IMR-90 (cell line): ENCODE data around the gene MARK2. TPM values are rescaled to one million over a fixed set of nuclear protein-coding genes. Genes with fewer than 3 reads are reported as not detected.

Experiments
- ATAC-seq: fragments of 200-7000 bp; cut with Tn5 transposase; 2 replicates; pipeline ENCODE4 v1.9.1; 2020; ENCODE audit warnings: low read depth, mild to moderate bottlenecking, moderate library complexity
- BruUV-seq: library from RNA; stranded (reverse); fragments of 400-500 nt; replicated peaks from 2 replicates; lab custom pipeline; 2021; lab: Mats Ljungman, UMichigan
- CTCF ChIA-PET: fragments of 300-600 bp; formaldehyde crosslinking; extraction: SDS; loops from one replicate; lab custom pipeline; 2021; ENCODE audit warnings: antibody characterized with exemption; lab: Yijun Ruan, JAX
- POLR2A ChIA-PET: fragments of 300-600 bp; sonication (Branson Sonifier 250); formaldehyde crosslinking; loops from one replicate; lab custom pipeline; 2022; ENCODE audit warnings: antibody characterized with exemption; ENCODE audit not compliant: unreplicated experiment; lab: Charles Lee
- DNase-seq: peaks from one replicate; pipeline ENCODE4 v3.0.0; 2013
- H2AFZ ChIP-seq: replicated peaks from 2 replicates; pipeline ENCODE3; 2013; ENCODE audit warnings: low read length, mild to moderate bottlenecking; ENCODE audit not compliant: poor library complexity
- H2AK5ac ChIP-seq: 2 replicates; pipeline ENCODE4 v1.6.1; 2013; ENCODE audit warnings: low read depth, low read length, inconsistent platforms
- H2AK9ac ChIP-seq: replicated peaks from 2 replicates; pipeline ENCODE3; 2013; ENCODE audit warnings: mild to moderate bottlenecking, low read depth, low read length, moderate library complexity; ENCODE audit not compliant: poor library complexity
- H2BK120ac ChIP-seq: 2 replicates; pipeline ENCODE4 v1.6.1; 2013; ENCODE audit warnings: low read depth, low read length, inconsistent platforms
- H2BK15ac ChIP-seq: 3 replicates; pipeline ENCODE4 v1.6.1; 2013; ENCODE audit warnings: low read depth, low read length, inconsistent platforms
- H2BK20ac ChIP-seq: 2 replicates; pipeline ENCODE4 v1.6.1; 2013; ENCODE audit warnings: low read depth, mild to moderate bottlenecking, inconsistent platforms, low read length, moderate library complexity
- H2BK5ac ChIP-seq: 2 replicates; pipeline ENCODE4 v1.6.1; 2013; ENCODE audit warnings: mild to moderate bottlenecking, low read depth, low read length, inconsistent platforms; ENCODE audit not compliant: poor library complexity, severe bottlenecking
- H3K14ac ChIP-seq: replicated peaks from 2 replicates; pipeline ENCODE4 v1.6.1; 2013; ENCODE audit warnings: low read depth, low read length, inconsistent platforms
- H3K18ac ChIP-seq: 2 replicates; pipeline ENCODE4 v1.6.1; 2013; ENCODE audit warnings: low read depth, low read length, control low read depth
- H3K23ac ChIP-seq: 2 replicates; pipeline ENCODE4 v1.6.1; 2013; ENCODE audit warnings: low read depth, low read length, inconsistent platforms
- H3K27ac ChIP-seq: 2 replicates; pipeline ENCODE4 v1.5.1; 2013; ENCODE audit warnings: mild to moderate bottlenecking, control low read depth, low read length; ENCODE audit not compliant: insufficient read depth
- H3K27me3 ChIP-seq: 2 replicates; pipeline ENCODE4 v1.6.1; 2013; ENCODE audit warnings: low read length; ENCODE audit not compliant: control insufficient read depth, insufficient read depth
- H3K36me3 ChIP-seq: 2 replicates; pipeline ENCODE4 v1.6.1; 2013; ENCODE audit warnings: low read length, mixed read lengths; ENCODE audit not compliant: control insufficient read depth, insufficient read depth
- H3K4ac ChIP-seq: 2 replicates; pipeline ENCODE4 v1.6.1; 2013; ENCODE audit warnings: low read depth, low read length, inconsistent platforms
- H3K4me1 ChIP-seq: 2 replicates; pipeline ENCODE4 v1.6.1; 2013; ENCODE audit warnings: low read length, mixed read lengths; ENCODE audit not compliant: control insufficient read depth, insufficient read depth
- H3K4me2 ChIP-seq: 2 replicates; pipeline ENCODE4 v1.6.1; 2013; ENCODE audit warnings: low read depth, mild to moderate bottlenecking, control low read depth, low read length, moderate library complexity
- H3K4me3 ChIP-seq: 2 replicates; pipeline ENCODE4 v1.5.1; 2013; ENCODE audit warnings: low read depth, mild to moderate bottlenecking, control low read depth, low read length, moderate library complexity; ENCODE audit not compliant: insufficient read depth
- H3K56ac ChIP-seq: 2 replicates; pipeline ENCODE4 v1.6.1; 2013; ENCODE audit warnings: low read length, inconsistent platforms; ENCODE audit not compliant: insufficient read depth; ENCODE audit errors: extremely low read depth
- H3K79me1 ChIP-seq, 2 experiments: 2 replicates each; pipeline ENCODE4 v1.6.1; 2013; ENCODE audit warnings: low read length in 2 of 2, inconsistent platforms in 1 of 2, low read depth in 1 of 2
- H3K9ac ChIP-seq: 2 replicates; pipeline ENCODE4 v1.6.1; 2013; ENCODE audit warnings: low read depth, low read length, control low read depth
- H3K9me1 ChIP-seq: 2 replicates; pipeline ENCODE4 v1.6.1; 2013; ENCODE audit warnings: low read length, inconsistent platforms; ENCODE audit not compliant: insufficient read depth
- H3K9me3 ChIP-seq: 2 replicates; pipeline ENCODE4 v1.6.1; 2013; ENCODE audit warnings: low read length; ENCODE audit not compliant: control insufficient read depth, insufficient read depth
- H4K20me1 ChIP-seq: 2 replicates; pipeline ENCODE4 v1.6.1; 2013; ENCODE audit warnings: low read length, inconsistent platforms; ENCODE audit not compliant: insufficient read depth
- H4K5ac ChIP-seq: 2 replicates; pipeline ENCODE4 v1.6.1; 2013; ENCODE audit warnings: mild to moderate bottlenecking, low read depth, low read length, control low read depth
- H4K8ac ChIP-seq, 2 experiments: 2 replicates each; pipeline ENCODE4 v1.6.1; 2013; ENCODE audit warnings: low read depth in 2 of 2, low read length in 2 of 2, control low read depth in 1 of 2, inconsistent platforms in 1 of 2
- H4K91ac ChIP-seq: 2 replicates; pipeline ENCODE4 v1.6.1; 2013; ENCODE audit warnings: low read depth, low read length, inconsistent platforms; ENCODE audit not compliant: insufficient read depth
- CEBPB ChIP-seq: IDR thresholded peaks from 2 replicates; pipeline ENCODE4 v1.6.1; 2012; ENCODE audit warnings: low read depth, low read length, improper control_type of control experiment
- CHD1 ChIP-seq: IDR thresholded peaks from 2 replicates; pipeline ENCODE4 v1.6.1; 2012; ENCODE audit warnings: low read depth, low read length, improper control_type of control experiment
- FOS ChIP-seq: fragments of 150-350 bp; IDR thresholded peaks from 2 replicates; pipeline ENCODE4 v1.6.1; 2016; ENCODE audit warnings: low read depth, low read length
- MAFK ChIP-seq: IDR thresholded peaks from 2 replicates; pipeline ENCODE4 v1.6.1; 2012; ENCODE audit warnings: low read depth, low read length, improper control_type of control experiment
- MAZ ChIP-seq: IDR thresholded peaks from 2 replicates; pipeline ENCODE4 v1.6.1; 2012; ENCODE audit warnings: low read depth, mild to moderate bottlenecking, low read length, improper control_type of control experiment, moderate library complexity, borderline replicate concordance
- MXI1 ChIP-seq: IDR thresholded peaks from 2 replicates; pipeline ENCODE4 v1.6.1; 2012; ENCODE audit warnings: low read depth, mild to moderate bottlenecking, low read length, moderate library complexity, borderline replicate concordance
- NFE2L2 ChIP-seq: fragments of 150-350 bp; IDR thresholded peaks from 2 replicates; pipeline ENCODE4 v1.6.1; 2016; ENCODE audit warnings: low read depth, mild to moderate bottlenecking, low read length
- POLR2A ChIP-seq: IDR thresholded peaks from 2 replicates; pipeline ENCODE4 v1.6.1; 2012; ENCODE audit warnings: mild to moderate bottlenecking, low read depth, low read length
- RAD21 ChIP-seq: IDR thresholded peaks from 2 replicates; pipeline ENCODE4 v1.6.1; 2012; ENCODE audit warnings: low read length, improper control_type of control experiment
- RCOR1 ChIP-seq: IDR thresholded peaks from 2 replicates; pipeline ENCODE4 v1.6.1; 2012; ENCODE audit warnings: mild to moderate bottlenecking, low read length, improper control_type of control experiment; ENCODE audit not compliant: insufficient replicate concordance
- RFX5 ChIP-seq: IDR thresholded peaks from 2 replicates; pipeline ENCODE4 v1.8.0; 2012; ENCODE audit warnings: low read depth, mild to moderate bottlenecking, low read length, moderate library complexity
- SMC3 ChIP-seq: fragments of 150-350 bp; IDR thresholded peaks from 2 replicates; pipeline ENCODE4 v1.6.1; 2016; ENCODE audit warnings: low read depth, mild to moderate bottlenecking, antibody characterized with exemption, low read length, moderate library complexity
- WGBS, 2 experiments: methylation state at CpG; one replicate each; pipeline versions ENCODE4 v1.1.5 to v1.1.7; 2013; ENCODE audit warnings: missing lambda C conversion rate in 2 of 2; ENCODE audit not compliant: insufficient read length in 1 of 2; ENCODE audit errors: extremely low coverage in 2 of 2; 5-methylcytosine and 5-hydroxymethylcytosine counted together
- dilution Hi-C: fragments of 300-500 bp; cut with HindIII; formaldehyde crosslinking; loops from one replicate; pipeline ENCODE4 v1.14.3; 2018; ENCODE audit warnings: low sequenced_read_pairs; ENCODE audit not compliant: unreplicated experiment
- in situ Hi-C: fragments of 300-500 bp; cut with MboI; formaldehyde crosslinking; loops from 3 replicates; pipeline ENCODE4 v1.14.3; 2019; ENCODE audit warnings: low sequenced_read_pairs, inconsistent platforms, mixed read lengths
- intact Hi-C: fragments of 100-400 bp; cut with micrococcal nuclease; formaldehyde crosslinking; loops from 2 replicates; pipeline ENCODE4 v1.10.0; 2022
- polyA plus RNA-seq, 3 experiments: library from polyadenylated mRNA; depleted of rRNA; stranded (reverse); fragments of >200 nt; gene quantifications; 2 replicates each; pipeline ENCODE4 v1.2.3, GENCODE V29; 2012; ENCODE audit warnings: low replicate concordance in 1 of 3
- total RNA-seq: library from RNA; depleted of rRNA; stranded (reverse); fragments of >200 nt; gene quantifications from 2 replicates; pipeline ENCODE4 v1.2.3, GENCODE V29; 2012
- TF ChIP-seq, protein P1 (sequence below): conservative IDR thresholded peaks from 2 replicates; pipeline ENCODE4 v1.5.1; 2012; ENCODE audit warnings: mild to moderate bottlenecking, low read depth, low read length, improper control_type of control experiment
- TF ChIP-seq, protein P2 (sequence below): fragments of 150-350 bp; IDR thresholded peaks from 2 replicates; pipeline ENCODE4 v1.6.1; 2016; ENCODE audit warnings: low read depth, mild to moderate bottlenecking, low read length, moderate library complexity, borderline replicate concordance
- TF ChIP-seq, protein P3 (sequence below): fragments of 150-350 bp; IDR thresholded peaks from 2 replicates; pipeline ENCODE4 v1.6.1; 2017; ENCODE audit warnings: mild to moderate bottlenecking, antibody characterized with exemption, low read length, low read depth

Gene MARK2
- total and polyA plus RNA-seq, 2 of the 4 experiments (the other 2 are of a cell fraction), result 6.6 to 17.3 TPM

DNA sequence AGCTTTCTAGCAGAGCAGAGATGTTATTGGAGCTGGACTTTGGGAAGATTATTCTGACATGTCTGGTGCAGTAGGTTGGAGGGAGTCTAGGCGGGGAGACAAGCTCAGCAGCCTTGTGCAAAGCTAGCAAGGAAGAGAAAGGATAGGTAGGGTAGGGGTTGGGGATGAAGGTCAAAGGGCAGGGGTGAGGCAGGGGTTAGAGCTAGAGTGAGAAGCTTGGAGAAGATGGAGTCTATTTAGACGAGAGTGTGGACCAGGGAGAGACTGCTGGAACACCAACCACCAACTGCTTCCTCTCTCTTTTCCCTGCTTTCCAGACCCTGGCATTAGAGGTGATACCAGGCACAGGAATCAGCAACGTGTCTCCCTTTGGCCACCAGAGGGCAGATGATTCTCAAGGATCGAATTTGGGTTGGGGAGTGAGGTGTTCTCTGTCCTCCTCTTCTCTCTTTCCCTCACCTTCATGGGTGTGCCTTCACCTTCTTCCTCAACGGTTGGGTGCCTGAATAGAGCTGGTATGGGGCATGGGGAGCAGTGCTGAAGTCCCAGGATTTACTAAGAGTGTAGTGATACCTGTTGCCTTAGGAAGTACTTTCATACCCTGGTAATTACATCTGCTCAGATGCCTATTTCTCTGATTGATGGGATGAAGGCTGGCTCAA is 1.8 kb upstream of the MARK2 start:
- no TSS peak for BruUV-seq
- ChIA-PET POLR2A (no interaction called here), CTCF (interaction anchor here (0.6 to 3.7 kb wide), 6 partner anchors 9 to 122 kb away, joined by 3 to 21 read pairs (median 4); no protein-coding TSS in a partner anchor)
- Histone ChIP-seq H2BK5ac (no peak overlapping the region), H4K8ac (no peak overlapping the region), H2BK20ac (no peak overlapping the region), H3K4me3 (no peak overlapping the region), H3K9ac (no peak overlapping the region), H3K9me1 (peaks cover 14% of the 10 kb centered on the region), H3K27ac (no peak overlapping the region), H3K79me1 (peaks cover 0 to 29% of the 10 kb centered on the region in 2 experiments; a peak in 3 of 4 replicates), H3K4me2 (no peak overlapping the region), H2AK9ac (peak overlapping the region; percentile 80), H3K14ac (no peak overlapping the region), H3K56ac (no peak overlapping the region), H2BK15ac (no peak overlapping the region; the same call in 2 of the 3 replicates), H4K91ac (no peak overlapping the region), H3K9me3 (no peaks in the 10 kb centered on the region), H3K18ac (no peak overlapping the region), H3K27me3 (no peaks in the 10 kb centered on the region), H2AFZ (peak overlapping the region; percentile 77), H4K20me1 (peaks cover 28% of the 10 kb centered on the region), H2BK120ac (no peak overlapping the region), H4K5ac (no peak overlapping the region), H3K23ac (no peak overlapping the region), H3K36me3 (no peaks in the 10 kb centered on the region), H3K4me1 (peaks cover 11% of the 10 kb centered on the region), H2AK5ac (peak overlapping the region; percentile 72; the same call in 1 of the 2 replicates), H3K4ac (no peak overlapping the region)
- ATAC-seq (no peak), DNase-seq (peak; percentile 69)
- WGBS, 2 experiments, result no CpG with 5 or more reads among the region's 5 CpGs
- dilution Hi-C loops, result no loop called here
- intact Hi-C loops, result loop anchor here (1.0 kb wide), 3 partner anchors 69 to 311 kb away; no protein-coding TSS in a partner anchor
- in situ Hi-C loops, result loop anchor here (5.0 kb wide), 2 partner anchors 110 to 310 kb away; no protein-coding TSS in a partner anchor
- TF ChIP-seq RCOR1, result no peak
- TF ChIP-seq CEBPB, result no peak
- TF ChIP-seq, protein P1, sequence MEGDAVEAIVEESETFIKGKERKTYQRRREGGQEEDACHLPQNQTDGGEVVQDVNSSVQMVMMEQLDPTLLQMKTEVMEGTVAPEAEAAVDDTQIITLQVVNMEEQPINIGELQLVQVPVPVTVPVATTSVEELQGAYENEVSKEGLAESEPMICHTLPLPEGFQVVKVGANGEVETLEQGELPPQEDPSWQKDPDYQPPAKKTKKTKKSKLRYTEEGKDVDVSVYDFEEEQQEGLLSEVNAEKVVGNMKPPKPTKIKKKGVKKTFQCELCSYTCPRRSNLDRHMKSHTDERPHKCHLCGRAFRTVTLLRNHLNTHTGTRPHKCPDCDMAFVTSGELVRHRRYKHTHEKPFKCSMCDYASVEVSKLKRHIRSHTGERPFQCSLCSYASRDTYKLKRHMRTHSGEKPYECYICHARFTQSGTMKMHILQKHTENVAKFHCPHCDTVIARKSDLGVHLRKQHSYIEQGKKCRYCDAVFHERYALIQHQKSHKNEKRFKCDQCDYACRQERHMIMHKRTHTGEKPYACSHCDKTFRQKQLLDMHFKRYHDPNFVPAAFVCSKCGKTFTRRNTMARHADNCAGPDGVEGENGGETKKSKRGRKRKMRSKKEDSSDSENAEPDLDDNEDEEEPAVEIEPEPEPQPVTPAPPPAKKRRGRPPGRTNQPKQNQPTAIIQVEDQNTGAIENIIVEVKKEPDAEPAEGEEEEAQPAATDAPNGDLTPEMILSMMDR, result peak; percentile 92
- no peak for TF ChIP-seq POLR2A
- TF ChIP-seq NFE2L2, result no peak
- peak; percentile 62; the same call in 1 of the 2 replicates for TF ChIP-seq MAZ
- no peak for TF ChIP-seq RFX5
- no peak for TF ChIP-seq CHD1
- no peak for TF ChIP-seq MAFK
- TF ChIP-seq SMC3, result peak; percentile 91
- TF ChIP-seq, protein P2, sequence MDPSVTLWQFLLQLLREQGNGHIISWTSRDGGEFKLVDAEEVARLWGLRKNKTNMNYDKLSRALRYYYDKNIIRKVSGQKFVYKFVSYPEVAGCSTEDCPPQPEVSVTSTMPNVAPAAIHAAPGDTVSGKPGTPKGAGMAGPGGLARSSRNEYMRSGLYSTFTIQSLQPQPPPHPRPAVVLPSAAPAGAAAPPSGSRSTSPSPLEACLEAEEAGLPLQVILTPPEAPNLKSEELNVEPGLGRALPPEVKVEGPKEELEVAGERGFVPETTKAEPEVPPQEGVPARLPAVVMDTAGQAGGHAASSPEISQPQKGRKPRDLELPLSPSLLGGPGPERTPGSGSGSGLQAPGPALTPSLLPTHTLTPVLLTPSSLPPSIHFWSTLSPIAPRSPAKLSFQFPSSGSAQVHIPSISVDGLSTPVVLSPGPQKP, result no peak
- TF ChIP-seq MXI1, result no peak
- peak; percentile 92 for TF ChIP-seq RAD21
- TF ChIP-seq, protein P3, sequence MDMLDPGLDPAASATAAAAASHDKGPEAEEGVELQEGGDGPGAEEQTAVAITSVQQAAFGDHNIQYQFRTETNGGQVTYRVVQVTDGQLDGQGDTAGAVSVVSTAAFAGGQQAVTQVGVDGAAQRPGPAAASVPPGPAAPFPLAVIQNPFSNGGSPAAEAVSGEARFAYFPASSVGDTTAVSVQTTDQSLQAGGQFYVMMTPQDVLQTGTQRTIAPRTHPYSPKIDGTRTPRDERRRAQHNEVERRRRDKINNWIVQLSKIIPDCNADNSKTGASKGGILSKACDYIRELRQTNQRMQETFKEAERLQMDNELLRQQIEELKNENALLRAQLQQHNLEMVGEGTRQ, result no peak
- TF ChIP-seq FOS, result no peak
